Astrocyte (in vitro differentiated cells and primary cell): ENCODE data around the gene SPINT1. TPM values are rescaled to one million over a fixed set of nuclear protein-coding genes. Genes with fewer than 3 reads are reported as not detected.

Experiments used
- DNase-seq: peaks from one replicate; pipeline ENCODE4 v3.0.0-alpha.2; 2010; ENCODE audit warnings: low read depth
- FAIRE-seq: peaks from 2 replicates; lab custom pipeline; 2011; peaks lifted over from hg19 to GRCh38; lab: Jason Lieb, UNC
- H2AFZ ChIP-seq: 2 replicates; pipeline ENCODE4 v1.6.0; 2012; ENCODE audit warnings: low read depth, low read length, inconsistent platforms
- H3K27ac ChIP-seq: 2 replicates; pipeline ENCODE4 v1.5.1; 2011; ENCODE audit warnings: low read depth, low read length, inconsistent platforms
- H3K27me3 ChIP-seq: 2 replicates; pipeline ENCODE4 v1.6.0; 2011; ENCODE audit warnings: low read length, inconsistent platforms; ENCODE audit not compliant: insufficient read depth
- H3K36me3 ChIP-seq: 2 replicates; pipeline ENCODE4 v1.5.1; 2011; ENCODE audit warnings: low read length, inconsistent platforms; ENCODE audit not compliant: insufficient read depth
- H3K4me1 ChIP-seq: 2 replicates; pipeline ENCODE4 v1.5.1; 2011; ENCODE audit warnings: low read length, inconsistent platforms; ENCODE audit not compliant: insufficient read depth
- H3K4me2 ChIP-seq: 2 replicates; pipeline ENCODE4 v1.6.0; 2012; ENCODE audit warnings: low read length, inconsistent platforms
- H3K4me3 ChIP-seq: 2 replicates; pipeline ENCODE4 v1.5.1; 2011; ENCODE audit warnings: low read depth, mild to moderate bottlenecking, low read length, inconsistent platforms; ENCODE audit not compliant: insufficient read depth
- H3K79me2 ChIP-seq: 2 replicates; pipeline ENCODE4 v1.6.0; 2012; ENCODE audit warnings: mild to moderate bottlenecking, low read length, inconsistent platforms; ENCODE audit not compliant: insufficient read depth
- H3K9ac ChIP-seq: 2 replicates; pipeline ENCODE4 v1.6.0; 2012; ENCODE audit warnings: mild to moderate bottlenecking, low read length, inconsistent platforms
- H3K9me3 ChIP-seq: 2 replicates; pipeline ENCODE4 v1.5.1; 2012; ENCODE audit warnings: low read depth, mild to moderate bottlenecking, low read length, inconsistent platforms; ENCODE audit not compliant: insufficient read depth
- H4K20me1 ChIP-seq: 2 replicates; pipeline ENCODE4 v1.6.0; 2012; ENCODE audit warnings: low read length, inconsistent platforms; ENCODE audit not compliant: insufficient read depth
- H3K27ac Mint-ChIP-seq: one replicate; pipeline ENCODE4 v1.8.0; 2021; ENCODE audit warnings: mild to moderate bottlenecking, mixed read lengths; ENCODE audit not compliant: unreplicated experiment
- H3K27me3 Mint-ChIP-seq: one replicate; pipeline ENCODE4 v1.8.0; 2021; ENCODE audit warnings: low read depth, mixed read lengths; ENCODE audit not compliant: unreplicated experiment
- H3K36me3 Mint-ChIP-seq: one replicate; pipeline ENCODE4 v1.8.0; 2021; ENCODE audit warnings: low read depth, mixed read lengths; ENCODE audit not compliant: unreplicated experiment
- H3K4me1 Mint-ChIP-seq: one replicate; pipeline ENCODE4 v1.8.0; 2021; ENCODE audit warnings: low read depth, mixed read lengths; ENCODE audit not compliant: unreplicated experiment
- H3K4me3 Mint-ChIP-seq: one replicate; pipeline ENCODE4 v1.8.0; 2021; ENCODE audit warnings: mild to moderate bottlenecking, moderate library complexity, mixed read lengths; ENCODE audit not compliant: unreplicated experiment
- H3K9me3 Mint-ChIP-seq: one replicate; pipeline ENCODE4 v1.8.0; 2021; ENCODE audit warnings: mild to moderate bottlenecking, mixed read lengths; ENCODE audit not compliant: unreplicated experiment
- CTCF ChIP-seq: IDR thresholded peaks from 2 replicates; pipeline ENCODE4 v1.5.1; 2011; ENCODE audit warnings: low read depth, mild to moderate bottlenecking, inconsistent platforms, low read length, moderate library complexity; ENCODE audit not compliant: insufficient read depth
- EZH2 ChIP-seq: IDR thresholded peaks from 2 replicates; pipeline ENCODE4 v1.6.1; 2012; ENCODE audit warnings: mild to moderate bottlenecking, low read length, inconsistent platforms; ENCODE audit not compliant: insufficient read depth
- total RNA-seq: library from RNA; stranded (reverse); gene quantifications from 2 replicates; pipeline ENCODE4 v1.2.1, GENCODE V29; 2021

SPINT1 gene
- total RNA-seq, 1 donor from 2014 or later: 40.3 TPM

- H3K27me3 Mint-ChIP-seq: peaks cover 9% of the 10 kb centered on the region
- peaks cover 3% of the 10 kb centered on the region for H3K27me3 ChIP-seq
- peaks cover 2% of the 10 kb centered on the region for H3K4me1 Mint-ChIP-seq
- H3K79me2 ChIP-seq: no peaks in the 10 kb centered on the region
- no peak for FAIRE-seq
- H3K27ac Mint-ChIP-seq: no peak overlapping the region
- H3K36me3 Mint-ChIP-seq: no peaks in the 10 kb centered on the region
- no peak overlapping the region for H3K9ac ChIP-seq
- H3K9me3 Mint-ChIP-seq: peaks cover 2% of the 10 kb centered on the region
- no peak overlapping the region for H3K4me2 ChIP-seq
- no peak overlapping the region for H3K27ac ChIP-seq
- peaks cover 7% of the 10 kb centered on the region for H3K4me1 ChIP-seq
- DNase-seq: no peak
- H3K4me3 ChIP-seq: no peak overlapping the region
- H3K9me3 ChIP-seq: no peaks in the 10 kb centered on the region
- TF ChIP-seq CTCF (no peak), EZH2 (no peak)
- H4K20me1 ChIP-seq: no peaks in the 10 kb centered on the region
- no peak overlapping the region for H2AFZ ChIP-seq
- no peak overlapping the region for H3K4me3 Mint-ChIP-seq
- H3K36me3 ChIP-seq: no peaks in the 10 kb centered on the region
These were observed 19.9 kb downstream of the SPINT1 start for GRCh38 chr15:40863660-40864270.

GRCh38 chr15:40867199-40867598 is 23.4 kb downstream of the SPINT1 start:
- Histone ChIP-seq H2AFZ (no peak overlapping the region), H3K4me1 (peaks cover 5% of the 10 kb centered on the region), H3K9ac (no peak overlapping the region), H3K9me3 (no peaks in the 10 kb centered on the region), H3K27me3 (peaks cover 7% of the 10 kb centered on the region), H3K4me3 (no peak overlapping the region), H3K79me2 (no peaks in the 10 kb centered on the region), H3K27ac (no peak overlapping the region), H3K36me3 (no peaks in the 10 kb centered on the region), H3K4me2 (no peak overlapping the region), H4K20me1 (no peaks in the 10 kb centered on the region)
- no peaks in the 10 kb centered on the region for H3K9me3 Mint-ChIP-seq
- TF ChIP-seq EZH2 (no peak), CTCF (no peak)
- peaks cover 26% of the 10 kb centered on the region for H3K27me3 Mint-ChIP-seq
- peaks cover 2% of the 10 kb centered on the region for H3K4me1 Mint-ChIP-seq
- no peak overlapping the region for H3K4me3 Mint-ChIP-seq
- FAIRE-seq (no peak), DNase-seq (no peak)
- no peaks in the 10 kb centered on the region for H3K36me3 Mint-ChIP-seq
- no peak overlapping the region for H3K27ac Mint-ChIP-seq

GRCh38 chr15:40869686-40870085 is 25.8 kb downstream of the SPINT1 start:
- TF ChIP-seq EZH2 (no peak), CTCF (no peak)
- Mint-ChIP-seq H3K27me3 (peaks cover 26% of the 10 kb centered on the region), H3K4me3 (no peak overlapping the region), H3K36me3 (no peaks in the 10 kb centered on the region), H3K4me1 (peaks cover 2% of the 10 kb centered on the region), H3K9me3 (no peaks in the 10 kb centered on the region), H3K27ac (no peak overlapping the region)
- no peaks in the 10 kb centered on the region for H4K20me1 ChIP-seq
- peaks cover 10% of the 10 kb centered on the region for H3K4me1 ChIP-seq
- H3K27me3 ChIP-seq: peaks cover 10% of the 10 kb centered on the region
- no peak overlapping the region for H3K4me3 ChIP-seq
- no peak overlapping the region for H3K9ac ChIP-seq
- H3K36me3 ChIP-seq: no peaks in the 10 kb centered on the region
- no peak overlapping the region for H3K4me2 ChIP-seq
- FAIRE-seq: no peak
- H2AFZ ChIP-seq: no peak overlapping the region
- no peak overlapping the region for H3K27ac ChIP-seq
- H3K9me3 ChIP-seq: no peaks in the 10 kb centered on the region
- no peak for DNase-seq
- H3K79me2 ChIP-seq: no peaks in the 10 kb centered on the region
